ENCODE results near the gene C2CD2.

C2CD2 gene

GRCh38 chr21:41865002-41865777, 88.6 kb downstream of the C2CD2 start:
- DNase-seq (ENCODE audit: low read depth), result no peak

DNA sequence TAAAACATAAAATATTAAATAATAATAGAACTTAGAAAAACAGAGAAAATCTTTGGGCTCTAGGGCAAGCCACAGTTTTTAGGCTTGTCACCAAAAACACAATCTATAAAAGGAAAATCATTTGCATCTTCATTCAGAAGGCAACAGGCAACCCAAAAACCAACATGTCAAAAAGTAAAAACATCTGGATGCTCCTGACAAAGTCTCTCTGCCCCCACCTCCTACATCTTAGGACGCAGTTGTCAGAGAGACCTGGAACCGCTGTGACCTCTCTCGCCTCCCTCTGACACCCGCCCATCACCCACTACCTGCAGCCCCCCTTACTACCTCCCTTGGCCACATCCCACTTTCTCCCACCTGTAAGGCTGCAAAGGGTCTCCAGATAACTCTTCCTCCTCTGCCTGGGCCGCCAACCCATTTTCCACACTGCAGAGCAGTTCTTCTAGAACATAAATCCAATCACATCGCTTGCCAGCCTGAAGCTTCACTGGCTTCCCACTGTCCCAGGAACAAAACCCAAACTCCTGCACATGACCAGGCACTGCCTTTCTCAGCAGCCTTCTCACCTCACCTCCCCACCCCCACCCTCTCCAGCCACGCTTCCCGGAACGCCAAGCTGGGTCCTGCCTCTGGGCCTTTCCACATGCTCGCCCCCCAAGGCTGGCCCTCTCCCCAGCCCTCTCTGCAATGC, 89.4 kb downstream of the C2CD2 start:
- DNase-seq (ENCODE audit: low read depth), result no peak

DNA sequence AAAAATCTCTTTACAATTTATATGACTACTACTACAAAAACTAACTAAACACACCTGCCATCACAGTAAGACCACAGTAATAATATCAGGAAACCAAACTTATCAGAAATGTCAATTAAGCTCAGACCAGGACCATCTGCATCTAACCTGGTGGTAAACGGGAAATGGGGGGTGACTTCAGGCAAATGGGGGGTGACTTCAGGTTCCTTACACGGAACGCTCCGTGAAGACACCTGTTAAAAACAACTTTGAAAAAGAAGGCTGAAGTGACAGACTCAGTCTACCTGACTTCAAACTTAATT, 90.4 kb downstream of the C2CD2 start:
- DNase-seq (ENCODE audit: low read depth), result no peak

- DNase-seq (ENCODE audit: low read depth), result no peak
Measured at GRCh38 chr21:41861987-41862386, 91.8 kb downstream of the C2CD2 start.

DNA sequence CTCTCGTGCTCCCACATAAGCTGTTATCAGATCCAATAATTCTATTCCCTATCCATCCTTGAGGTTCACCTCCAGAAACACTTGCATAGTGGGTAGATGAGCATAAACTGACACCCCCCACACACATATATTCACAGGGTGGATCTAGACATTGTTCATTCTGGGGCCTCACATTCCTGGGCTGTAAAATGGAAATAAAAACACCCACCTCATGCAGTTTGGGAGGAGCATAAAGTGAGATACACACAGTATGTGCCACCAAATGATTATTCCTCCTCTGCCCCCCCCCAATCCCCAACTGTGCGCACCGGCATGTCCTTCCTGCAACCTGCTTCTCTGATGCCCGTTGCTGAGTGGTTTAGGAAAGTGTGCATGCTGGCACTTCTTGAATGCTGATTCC, 92.6 kb downstream of the C2CD2 start:
- DNase-seq (ENCODE audit: low read depth), result no peak

- DNase-seq (ENCODE audit: low read depth), result no peak
Measured at GRCh38 chr21:41859297-41859980, 94.4 kb downstream of the C2CD2 start.

GRCh38 chr21:41858466-41859296, 95.1 kb downstream of the C2CD2 start:
- DNase-seq (ENCODE audit: low read depth), result no peak

GRCh38 chr21:41857771-41858300, 96.0 kb downstream of the C2CD2 start:
- DNase-seq (ENCODE audit: low read depth), result no peak

DNA sequence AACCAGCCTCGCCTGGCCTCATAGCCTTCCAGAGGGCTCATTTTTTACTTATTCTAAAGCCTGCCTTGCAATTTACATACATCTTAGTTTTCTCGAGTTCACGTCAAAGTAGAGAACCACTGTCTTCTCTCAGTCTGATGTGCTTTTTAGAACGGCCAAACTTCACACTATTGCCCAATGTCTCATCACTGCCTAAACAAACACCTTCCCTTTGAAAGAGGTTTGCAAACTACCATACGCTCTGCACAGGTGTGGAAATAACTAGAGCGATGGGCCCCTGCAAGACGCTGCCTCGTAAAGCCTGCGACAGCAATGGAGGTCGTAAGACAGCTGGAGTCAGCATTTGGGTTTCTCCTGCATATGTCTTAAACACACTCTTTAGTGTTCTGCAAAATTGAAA, 97.2 kb downstream of the C2CD2 start:
- no peak for DNase-seq (ENCODE audit: low read depth)

DNA sequence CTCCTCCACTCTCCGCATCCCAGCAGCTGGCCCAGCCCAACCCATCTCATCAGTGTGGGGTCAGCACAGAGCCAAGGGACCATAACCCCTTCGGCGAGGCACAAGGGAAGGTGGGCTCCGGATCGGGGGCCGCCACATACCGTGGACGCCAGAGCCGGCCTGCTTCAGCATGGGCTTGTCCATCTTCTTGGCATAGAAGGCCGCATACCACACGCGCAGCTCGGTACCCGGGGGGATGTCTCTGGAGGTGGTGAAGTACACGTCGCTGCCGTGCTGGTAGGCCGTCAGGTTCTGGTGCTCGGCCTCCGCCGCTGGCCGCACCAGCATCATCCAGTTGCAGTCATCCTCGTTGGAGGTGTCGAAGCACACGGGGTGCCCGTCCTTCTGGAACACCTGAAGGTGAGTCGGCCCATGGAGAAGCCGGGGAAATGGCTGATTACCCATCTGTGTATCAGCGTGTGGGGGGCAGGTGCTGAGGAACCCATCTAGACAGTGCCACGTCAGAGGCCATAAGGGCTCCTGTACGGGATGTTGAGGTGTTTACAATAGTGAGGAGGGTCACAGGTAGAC, 99.3 kb downstream of the C2CD2 start:
- DNase-seq (ENCODE audit: low read depth), result no peak

DNA sequence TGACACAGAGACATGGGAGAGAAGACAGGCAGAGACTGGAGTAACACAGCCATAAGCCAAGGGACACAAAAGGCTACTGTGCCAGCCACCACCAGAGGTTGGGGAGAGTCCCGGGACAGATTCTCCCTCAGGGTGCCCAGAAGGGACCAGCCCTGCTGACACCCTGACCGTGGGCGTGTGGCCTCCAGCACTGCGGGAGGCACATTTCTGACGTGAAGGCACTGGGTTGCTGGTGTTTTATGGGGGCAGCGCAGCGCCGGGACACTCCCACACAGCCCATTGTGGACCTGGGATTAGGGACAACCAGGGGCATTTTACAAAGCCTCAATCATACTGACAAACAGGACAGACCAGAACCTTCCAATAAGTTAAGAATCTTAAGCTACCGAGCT, 100.9 kb downstream of the C2CD2 start:
- no peak for DNase-seq (ENCODE audit: low read depth)

- DNase-seq (ENCODE audit: low read depth), result no peak
Measured at GRCh38 chr21:41852151-41852928, 101.5 kb downstream of the C2CD2 start.

- DNase-seq (ENCODE audit: low read depth), result no peak
Measured at GRCh38 chr21:41851090-41851790, 102.6 kb downstream of the C2CD2 start.

DNA sequence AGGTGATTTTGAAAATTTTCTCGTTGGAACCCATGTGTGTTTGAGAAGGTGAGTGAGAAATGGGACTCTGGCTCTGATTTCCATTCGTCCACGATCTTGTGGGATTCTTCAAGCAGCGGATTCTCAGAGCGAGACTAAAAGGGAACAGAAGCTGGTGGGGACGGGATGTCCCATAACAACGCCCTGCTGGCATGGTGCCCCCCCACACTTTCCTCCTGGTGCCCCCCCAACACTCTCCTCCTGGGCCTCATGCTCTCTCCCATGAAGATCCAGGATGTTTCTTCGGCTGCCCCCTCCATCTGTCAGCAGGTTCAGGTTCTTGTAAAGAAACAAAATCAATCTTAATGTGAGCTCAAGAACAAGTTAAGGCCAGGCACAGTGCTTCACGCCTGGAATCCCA, 103.7 kb downstream of the C2CD2 start:
- DNase-seq (ENCODE audit: low read depth), result no peak

- DNase-seq (ENCODE audit: low read depth), result peak; percentile 6
Measured at GRCh38 chr21:41848958-41849580, 104.7 kb downstream of the C2CD2 start.

- DNase-seq (ENCODE audit: low read depth), result no peak
Measured at GRCh38 chr21:41848533-41848932, 105.3 kb downstream of the C2CD2 start.

- DNase-seq (ENCODE audit: low read depth), result peak; percentile 47
Measured at GRCh38 chr21:41847066-41847804, 106.6 kb downstream of the C2CD2 start.

DNA sequence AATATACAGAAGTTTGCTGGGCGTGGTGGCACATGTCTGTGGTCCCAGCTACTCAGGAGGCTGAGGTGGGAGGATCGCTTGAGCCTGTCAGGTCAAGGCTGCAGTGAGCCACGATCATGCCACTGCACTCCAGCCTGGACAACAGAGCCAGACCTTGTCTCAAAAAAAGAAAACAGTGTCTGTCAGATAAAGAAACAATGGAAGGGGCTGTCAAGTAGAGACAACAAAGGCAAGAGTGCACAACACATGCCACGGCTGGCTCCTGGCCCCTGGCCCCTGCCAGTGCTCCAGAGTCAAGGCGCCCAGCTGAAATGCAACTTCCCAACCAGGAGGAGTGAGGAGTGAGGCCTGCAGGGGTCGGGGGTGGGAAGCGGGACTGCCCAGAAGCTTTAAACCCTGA, 107.3 kb downstream of the C2CD2 start:
- no peak for DNase-seq (ENCODE audit: low read depth)

- no peak for DNase-seq (ENCODE audit: low read depth)
Measured at GRCh38 chr21:41846033-41846317, 107.8 kb downstream of the C2CD2 start.
